OCI-LY1 (cell line): ENCODE measurements around the gene CFAP44.

ENCODE experiments used
- H2AFZ ChIP-seq: fragments of 200-600 bp; sonication (generic), shearing (Covaris generic); 2 replicates; pipeline ENCODE4 v1.6.0; 2014; ENCODE audit warnings: antibody characterized with exemption, mild to moderate bottlenecking, low read length
- H3F3A ChIP-seq: fragments of 200-600 bp; sonication (generic), shearing (Covaris generic); 2 replicates; pipeline ENCODE4 v1.6.0; 2014; ENCODE audit warnings: mild to moderate bottlenecking, antibody characterized with exemption, low read length, moderate library complexity; ENCODE audit not compliant: insufficient read depth
- H3K27ac ChIP-seq: fragments of 200-600 bp; sonication (generic); 2 replicates; pipeline ENCODE4 v1.5.1; 2014; ENCODE audit warnings: low read length, mixed run types, mild to moderate bottlenecking, low read depth; ENCODE audit not compliant: poor library complexity, severe bottlenecking
- H3K27me3 ChIP-seq: fragments of 200-600 bp; sonication (generic); 2 replicates; pipeline ENCODE4 v1.6.0; 2014; ENCODE audit warnings: antibody characterized with exemption, mild to moderate bottlenecking, low read length, moderate library complexity; ENCODE audit not compliant: insufficient read depth
- H3K36me3 ChIP-seq: fragments of 200-600 bp; sonication (generic); 2 replicates; pipeline ENCODE4 v1.6.1; 2014; ENCODE audit warnings: mild to moderate bottlenecking, antibody characterized with exemption, low read length, moderate library complexity, mixed read lengths; ENCODE audit not compliant: insufficient read depth
- H3K4me1 ChIP-seq: fragments of 200-600 bp; sonication (generic); 2 replicates; pipeline ENCODE4 v1.5.1; 2014; ENCODE audit warnings: mild to moderate bottlenecking, low read length, moderate library complexity; ENCODE audit not compliant: insufficient read depth, severe bottlenecking
- H3K4me2 ChIP-seq: fragments of 200-600 bp; sonication (generic), shearing (Covaris generic); 2 replicates; pipeline ENCODE4 v1.6.1; 2014; ENCODE audit warnings: low read length
- H3K4me3 ChIP-seq: fragments of 200-600 bp; sonication (generic); 2 replicates; pipeline ENCODE4 v1.5.1; 2014; ENCODE audit warnings: low read length, low read depth, mild to moderate bottlenecking, mixed read lengths; ENCODE audit not compliant: poor library complexity, severe bottlenecking
- H3K79me2 ChIP-seq: fragments of 200-600 bp; shearing (Covaris generic); 2 replicates; pipeline ENCODE4 v1.6.1; 2016; ENCODE audit warnings: mixed run types, low read length, mixed read lengths; ENCODE audit not compliant: insufficient read depth
- H3K9ac ChIP-seq: fragments of 200-600 bp; sonication (generic), shearing (Covaris generic); 2 replicates; pipeline ENCODE4 v1.6.1; 2014; ENCODE audit warnings: mild to moderate bottlenecking, low read length, mixed read lengths
- H3K9me2 ChIP-seq: fragments of 200-600 bp; sonication (generic), shearing (Covaris generic); 2 replicates; pipeline ENCODE4 v1.6.1; 2014; ENCODE audit warnings: low read depth, mild to moderate bottlenecking, low read length, mixed read lengths
- H3K9me3 ChIP-seq: fragments of 200-600 bp; shearing (Covaris generic); 2 replicates; pipeline ENCODE4 v1.6.1; 2014; ENCODE audit warnings: low read length, mixed read lengths
- H4K20me1 ChIP-seq: fragments of 200-600 bp; sonication (generic), shearing (Covaris generic); 2 replicates; pipeline ENCODE4 v1.6.0; 2016; ENCODE audit warnings: mild to moderate bottlenecking, low read length; ENCODE audit not compliant: insufficient read depth
- EZH2 ChIP-seq: fragments of 200-600 bp; sonication (generic), shearing (Covaris generic); IDR thresholded peaks from 2 replicates; pipeline ENCODE4 v1.8.0; 2017; ENCODE audit warnings: borderline replicate concordance, mixed run types, mild to moderate bottlenecking, antibody characterized with exemption, low read length, moderate library complexity, mixed read lengths
- TF ChIP-seq, protein P1 (sequence below): fragments of 200-600 bp; sonication (generic), shearing (Covaris generic); IDR thresholded peaks from 2 replicates; pipeline ENCODE4 v1.5.1; 2017; ENCODE audit warnings: mild to moderate bottlenecking, antibody characterized with exemption, low read length, moderate library complexity, mixed read lengths

Gene CFAP44

DNA sequence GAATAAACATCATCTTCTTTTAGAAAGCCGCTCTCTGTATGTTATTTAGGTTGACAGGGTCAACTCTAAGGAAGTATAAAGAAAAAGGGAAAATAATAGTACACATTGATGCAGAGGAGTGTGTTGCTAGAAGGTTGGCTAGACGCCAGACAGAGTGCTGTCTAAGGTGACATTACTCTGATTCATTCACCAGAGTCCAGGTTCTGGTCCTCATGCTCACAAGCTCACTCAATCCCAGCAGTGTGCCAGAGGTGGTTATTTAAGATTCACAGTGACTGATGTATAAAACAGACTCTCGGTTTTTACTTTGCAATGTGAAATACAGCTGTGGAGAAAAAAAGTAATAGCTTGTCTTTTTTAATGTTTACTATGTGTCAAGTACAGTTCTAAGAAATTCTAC, 1.7 kb downstream of the CFAP44 start:
- peaks cover 11% of the 10 kb centered on the region; the same call in 1 of the 2 replicates for H3K36me3 ChIP-seq
- no peak overlapping the region for H2AFZ ChIP-seq
- H3K79me2 ChIP-seq: no peaks in the 10 kb centered on the region
- no peaks in the 10 kb centered on the region for H3F3A ChIP-seq
- peaks cover 6% of the 10 kb centered on the region for H3K4me1 ChIP-seq
- no peak overlapping the region for H3K4me2 ChIP-seq
- H3K27me3 ChIP-seq: no peaks in the 10 kb centered on the region
- no peak for TF ChIP-seq EZH2
- TF ChIP-seq, protein P1, sequence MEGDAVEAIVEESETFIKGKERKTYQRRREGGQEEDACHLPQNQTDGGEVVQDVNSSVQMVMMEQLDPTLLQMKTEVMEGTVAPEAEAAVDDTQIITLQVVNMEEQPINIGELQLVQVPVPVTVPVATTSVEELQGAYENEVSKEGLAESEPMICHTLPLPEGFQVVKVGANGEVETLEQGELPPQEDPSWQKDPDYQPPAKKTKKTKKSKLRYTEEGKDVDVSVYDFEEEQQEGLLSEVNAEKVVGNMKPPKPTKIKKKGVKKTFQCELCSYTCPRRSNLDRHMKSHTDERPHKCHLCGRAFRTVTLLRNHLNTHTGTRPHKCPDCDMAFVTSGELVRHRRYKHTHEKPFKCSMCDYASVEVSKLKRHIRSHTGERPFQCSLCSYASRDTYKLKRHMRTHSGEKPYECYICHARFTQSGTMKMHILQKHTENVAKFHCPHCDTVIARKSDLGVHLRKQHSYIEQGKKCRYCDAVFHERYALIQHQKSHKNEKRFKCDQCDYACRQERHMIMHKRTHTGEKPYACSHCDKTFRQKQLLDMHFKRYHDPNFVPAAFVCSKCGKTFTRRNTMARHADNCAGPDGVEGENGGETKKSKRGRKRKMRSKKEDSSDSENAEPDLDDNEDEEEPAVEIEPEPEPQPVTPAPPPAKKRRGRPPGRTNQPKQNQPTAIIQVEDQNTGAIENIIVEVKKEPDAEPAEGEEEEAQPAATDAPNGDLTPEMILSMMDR: no peak
- H3K27ac ChIP-seq: no peak overlapping the region
- H3K9ac ChIP-seq: no peak overlapping the region
- H3K9me2 ChIP-seq: no peaks in the 10 kb centered on the region
- no peak overlapping the region for H3K4me3 ChIP-seq
- no peaks in the 10 kb centered on the region for H4K20me1 ChIP-seq
- no peaks in the 10 kb centered on the region for H3K9me3 ChIP-seq

DNA sequence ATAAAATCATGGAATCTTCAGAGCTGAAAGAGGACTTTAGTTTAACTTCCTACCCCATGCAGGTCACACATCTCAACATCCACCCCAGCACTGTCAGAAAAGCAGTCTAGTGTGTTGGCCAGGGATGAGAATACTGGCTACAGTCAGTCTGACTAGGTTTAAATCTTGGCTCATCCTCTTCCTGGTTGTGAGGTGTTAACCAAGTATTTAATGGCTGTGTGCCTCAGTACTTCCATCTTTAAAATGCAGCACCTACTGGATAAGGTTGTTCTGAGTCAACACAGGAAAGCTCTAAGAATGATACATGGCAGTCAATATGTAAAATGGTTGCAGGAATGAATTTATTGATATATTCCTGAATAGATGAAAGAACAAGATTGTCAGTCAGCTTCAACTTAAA, 3.1 kb downstream of the CFAP44 start:
- no peaks in the 10 kb centered on the region for H3K9me2 ChIP-seq

DNA sequence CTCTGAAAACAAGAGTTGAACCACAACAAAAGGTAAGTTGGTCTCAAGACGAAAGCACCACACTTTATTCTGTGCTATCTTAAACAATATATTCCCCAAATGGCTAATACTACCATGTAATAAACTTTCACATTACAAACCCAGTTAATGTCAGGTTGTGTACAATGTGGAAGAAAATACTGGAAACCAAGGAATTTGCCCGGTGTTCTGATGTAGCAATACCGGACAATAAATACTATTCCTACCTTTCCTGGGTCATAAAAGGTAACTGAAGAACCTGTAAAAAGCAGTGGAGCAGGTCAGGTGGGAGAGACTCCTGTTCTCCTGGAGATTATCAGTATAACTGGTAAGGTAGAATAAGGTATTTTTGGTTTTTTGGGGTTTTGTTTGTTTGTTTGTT, 3.9 kb downstream of the CFAP44 start:
- Histone ChIP-seq H3K79me2 (no peaks in the 10 kb centered on the region), H3K4me2 (no peak overlapping the region), H3K9me2 (no peaks in the 10 kb centered on the region), H4K20me1 (no peaks in the 10 kb centered on the region), H3K9me3 (no peaks in the 10 kb centered on the region), H3K27me3 (no peaks in the 10 kb centered on the region), H3F3A (no peaks in the 10 kb centered on the region), H3K36me3 (no peaks in the 10 kb centered on the region), H3K4me3 (no peak overlapping the region), H2AFZ (no peak overlapping the region), H3K9ac (no peak overlapping the region), H3K27ac (no peak overlapping the region), H3K4me1 (peaks cover 6% of the 10 kb centered on the region)
- TF ChIP-seq, protein P1: no peak
- no peak for TF ChIP-seq EZH2

More for the DNA sequence above, 3.1 kb downstream of the CFAP44 start:
- Histone ChIP-seq H3K4me1 (peaks cover 6% of the 10 kb centered on the region), H3K4me2 (no peak overlapping the region), H3F3A (no peaks in the 10 kb centered on the region), H3K9me3 (no peaks in the 10 kb centered on the region), H3K27me3 (no peaks in the 10 kb centered on the region), H2AFZ (no peak overlapping the region), H4K20me1 (no peaks in the 10 kb centered on the region), H3K4me3 (no peak overlapping the region), H3K36me3 (peaks cover 4% of the 10 kb centered on the region; the same call in 1 of the 2 replicates), H3K9ac (no peak overlapping the region), H3K79me2 (no peaks in the 10 kb centered on the region), H3K27ac (no peak overlapping the region)
- TF ChIP-seq, protein P1: no peak
- no peak for TF ChIP-seq EZH2
